SK-N-SH (cell line): ENCODE data around the gene MIXL1. TPM values are rescaled to one million over a fixed set of nuclear protein-coding genes. Genes with fewer than 3 reads are reported as not detected.

Experiments
- CTCF ChIA-PET: fragments of 300-600, 350-600 bp; formaldehyde crosslinking; extraction: SDS; loops from one replicate; lab custom pipeline; 2021; lab: Yijun Ruan, JAX
- POLR2A ChIA-PET: fragments of 350-600 bp; sonication (Branson Sonifier 250); formaldehyde crosslinking; extraction: SDS; loops from one replicate; lab custom pipeline; 2020; ENCODE audit warnings: antibody characterized with exemption, inconsistent platforms; lab: Yijun Ruan, JAX
- DNase-seq: peaks from one replicate; pipeline ENCODE4 v3.0.0; 2012
- H2AFZ ChIP-seq: fragments of 200-600 bp; sonication (generic); 2 replicates; pipeline ENCODE4 v1.8.1; 2016; ENCODE audit warnings: antibody characterized with exemption, mild to moderate bottlenecking, low read depth
- H3F3A ChIP-seq: fragments of 200-600 bp; sonication (generic); replicated peaks from 2 replicates; pipeline ENCODE3; 2016; ENCODE audit warnings: antibody characterized with exemption, mild to moderate bottlenecking; ENCODE audit not compliant: insufficient read depth
- H3K27ac ChIP-seq, 2 experiments: fragments of 200-500 bp in 1 of 2; fragments of 200-600 bp in 1 of 2; sonication (Bioruptor generic) in 1 of 2; sonication (generic), shearing (Covaris generic) in 1 of 2; 2 replicates each; pipeline versions ENCODE4 v1.5.1 to v1.6.1; 2014 to 2016; ENCODE audit warnings: low read depth in 2 of 2, inconsistent platforms in 1 of 2, low read length in 1 of 2, mild to moderate bottlenecking in 1 of 2, mixed read lengths in 1 of 2
- H3K27me3 ChIP-seq: fragments of 200-600 bp; sonication (generic), shearing (Covaris generic); 2 replicates; pipeline ENCODE4 v1.6.1; 2016; ENCODE audit warnings: mixed run types; ENCODE audit not compliant: insufficient read depth
- H3K36me3 ChIP-seq, 2 experiments: fragments of 200-500 bp in 1 of 2; fragments of 200-600 bp in 1 of 2; sonication (Bioruptor generic) in 1 of 2; sonication (generic) in 1 of 2; replicated peaks in 1 of 2; 2 replicates each; pipeline versions ENCODE3 to v1.5.1; 2014 to 2016; ENCODE audit warnings: low read length in 1 of 2, mild to moderate bottlenecking in 1 of 2; ENCODE audit not compliant: insufficient read depth in 2 of 2, control insufficient read depth in 1 of 2
- H3K4me1 ChIP-seq, 2 experiments: fragments of 200-500 bp in 1 of 2; fragments of 200-600 bp in 1 of 2; sonication (Bioruptor generic) in 1 of 2; sonication (generic), shearing (Covaris generic) in 1 of 2; 2 replicates each; pipeline versions ENCODE4 v1.5.1 to v1.6.1; 2014 to 2016; ENCODE audit warnings: low read depth in 1 of 2, low read length in 1 of 2, mixed run types in 1 of 2; ENCODE audit not compliant: insufficient read depth in 2 of 2, control insufficient read depth in 1 of 2
- H3K4me2 ChIP-seq: fragments of 200-600 bp; sonication (generic), shearing (Covaris generic); 2 replicates; pipeline ENCODE4 v1.6.1; 2017; ENCODE audit warnings: mixed run types
- H3K4me3 ChIP-seq, 2 experiments: fragments of 200-500 bp in 1 of 2; fragments of 200-600 bp in 1 of 2; sonication (Bioruptor generic) in 1 of 2; sonication (generic), shearing (Covaris generic) in 1 of 2; 2 replicates each; pipeline versions ENCODE4 v1.5.1 to v1.8.1; 2014 to 2016; ENCODE audit warnings: low read depth in 2 of 2, inconsistent platforms in 1 of 2, low read length in 1 of 2, mild to moderate bottlenecking in 1 of 2, mixed read lengths in 1 of 2, moderate library complexity in 1 of 2
- H3K79me2 ChIP-seq: fragments of 200-600 bp; sonication (generic); 2 replicates; pipeline ENCODE4 v1.8.1; 2017; ENCODE audit warnings: mild to moderate bottlenecking; ENCODE audit not compliant: insufficient read depth
- H3K9ac ChIP-seq: fragments of 200-600 bp; sonication (generic); 2 replicates; pipeline ENCODE4 v1.6.1; 2017; ENCODE audit warnings: mixed run types
- H3K9me2 ChIP-seq: fragments of 200-600 bp; sonication (generic); 2 replicates; pipeline ENCODE4 v1.6.1; 2017; ENCODE audit warnings: mixed run types
- H3K9me3 ChIP-seq: fragments of 200-600 bp; sonication (generic); 2 replicates; pipeline ENCODE4 v1.6.1; 2017; ENCODE audit warnings: mixed run types, mild to moderate bottlenecking, moderate library complexity
- H4K20me1 ChIP-seq: fragments of 200-600 bp; sonication (generic); 2 replicates; pipeline ENCODE4 v1.6.1; 2017; ENCODE audit warnings: mild to moderate bottlenecking, mixed run types; ENCODE audit not compliant: insufficient read depth
- CTCF ChIP-seq: fragments of 200-600 bp; sonication (generic); IDR thresholded peaks from 2 replicates; pipeline ENCODE4 v1.6.1; 2017; ENCODE audit warnings: antibody characterized with exemption, mild to moderate bottlenecking, moderate library complexity
- ELF1 ChIP-seq: IDR thresholded peaks from 2 replicates; pipeline ENCODE4 v1.4.0; 2012
- EP300 ChIP-seq, 2 experiments: IDR thresholded peaks; 2 replicates each; pipeline versions ENCODE4 v1.4.0 to v1.6.1; 2012; ENCODE audit warnings: borderline replicate concordance in 1 of 2, low read depth in 1 of 2, low read length in 1 of 2
- FOXJ3 ChIP-seq: sonication (generic); formaldehyde crosslinking; IDR thresholded peaks from 2 replicates; pipeline ENCODE4 v1.5.1; 2020; ENCODE audit warnings: mild to moderate bottlenecking, missing genetic modification reagents
- FOXM1 ChIP-seq: IDR thresholded peaks from 2 replicates; pipeline ENCODE4 v1.4.0; 2012; ENCODE audit warnings: low read depth, mild to moderate bottlenecking
- GATA2 ChIP-seq: sonication (generic); formaldehyde crosslinking; IDR thresholded peaks from 2 replicates; pipeline ENCODE4 v1.5.0; 2020; ENCODE audit warnings: mild to moderate bottlenecking, missing genetic modification reagents
- IRF3 ChIP-seq: fragments of 150-350 bp; IDR thresholded peaks from 2 replicates; pipeline ENCODE4 v1.6.1; 2016; ENCODE audit warnings: mild to moderate bottlenecking, low read depth, low read length
- JUND ChIP-seq: IDR thresholded peaks from 2 replicates; pipeline ENCODE4 v1.4.0; 2012
- MAX ChIP-seq: IDR thresholded peaks from 2 replicates; pipeline ENCODE4 v1.4.0; 2012; ENCODE audit warnings: low read depth
- MEF2A ChIP-seq: IDR thresholded peaks from 2 replicates; pipeline ENCODE4 v1.4.0; 2012; ENCODE audit warnings: low read depth, borderline replicate concordance
- MXI1 ChIP-seq: IDR thresholded peaks from 2 replicates; pipeline ENCODE4 v1.6.1; 2012; ENCODE audit warnings: mild to moderate bottlenecking, low read depth, low read length, improper control_type of control experiment
- NRF1 ChIP-seq: IDR thresholded peaks from 2 replicates; pipeline ENCODE4 v1.6.1; 2012; ENCODE audit warnings: low read depth, mild to moderate bottlenecking, low read length
- PBX3 ChIP-seq: IDR thresholded peaks from 2 replicates; pipeline ENCODE4; 2012
- RCOR1 ChIP-seq: fragments of 150-350 bp; IDR thresholded peaks from 2 replicates; pipeline ENCODE4 v1.6.1; 2017; ENCODE audit warnings: antibody characterized with exemption, low read length
- RFX5 ChIP-seq: IDR thresholded peaks from 2 replicates; pipeline ENCODE4 v1.6.1; 2012; ENCODE audit warnings: mild to moderate bottlenecking, improper control_type of control experiment, low read length
- SIN3A ChIP-seq: IDR thresholded peaks from 2 replicates; pipeline ENCODE4 v1.6.1; 2012; ENCODE audit warnings: low read depth, mild to moderate bottlenecking, low read length, moderate library complexity, borderline replicate concordance
- TCF12 ChIP-seq: IDR thresholded peaks from 2 replicates; pipeline ENCODE4 v1.4.0; 2012
- USF2 ChIP-seq: fragments of 150-350 bp; IDR thresholded peaks from 2 replicates; pipeline ENCODE4 v1.6.1; 2017; ENCODE audit warnings: antibody characterized with exemption, low read length, low read depth, borderline replicate concordance
- YY1 ChIP-seq: IDR thresholded peaks from 2 replicates; pipeline ENCODE4 v1.4.0; 2012; ENCODE audit warnings: low read depth, mild to moderate bottlenecking
- ZBTB33 ChIP-seq: IDR thresholded peaks from 2 replicates; pipeline ENCODE4 v1.4.0; 2012; ENCODE audit warnings: low read depth, borderline replicate concordance
- WGBS: methylation state at CpG from one replicate; pipeline ENCODE4 v1.1.6; 2017; ENCODE audit warnings: low lambda C conversion rate; 5-methylcytosine and 5-hydroxymethylcytosine counted together
- polyA plus RNA-seq, 3 experiments: library from polyadenylated mRNA; depleted of rRNA; stranded (reverse); fragments of >200 nt; gene quantifications; 2 replicates each; pipeline ENCODE4 v1.2.3, GENCODE V29; 2012

Gene MIXL1
- polyA plus RNA-seq, 1 of the 3 experiments (the other 2 are of a cell fraction), result 0.03 TPM

GRCh38 chr1:226211181-226211821 lies 12.2 kb upstream of the MIXL1 start:
- WGBS, result 74% methylated on average over 5 of the region's 5 CpGs
- H3K9me2 ChIP-seq, result no peaks in the 10 kb centered on the region
- H3F3A ChIP-seq, result no peaks in the 10 kb centered on the region
- H3K4me3 ChIP-seq, result no peak overlapping the region
- ChIA-PET CTCF (interaction anchor here (1.0 to 2.4 kb wide), 3 partner anchors 14 to 147 kb away, joined by 4 to 14 read pairs (median 4); no protein-coding TSS in a partner anchor), POLR2A (no interaction called here)
- H3K9ac ChIP-seq, result no peak overlapping the region
- no peaks in the 10 kb centered on the region for H3K36me3 ChIP-seq
- TF ChIP-seq MXI1 (no peak), RFX5 (no peak), ELF1 (no peak), JUND (no peak), CTCF (no peak), PBX3 (no peak), YY1 (no peak), SIN3A (no peak), IRF3 (no peak), NRF1 (no peak), USF2 (no peak), TCF12 (no peak), GATA2 (CRISPR knock-in tag) (no peak), MAX (no peak), EP300 (IDR thresholded peaks at IDR 0.05; ENCODE audit: borderline replicate concordance in 1 of 2, low read depth in 1 of 2, low read length in 1 of 2) (no peak), FOXJ3 (CRISPR knock-in tag) (no peak), RCOR1 (no peak), MEF2A (no peak), ZBTB33 (no peak), FOXM1 (no peak)
- no peaks in the 10 kb centered on the region; a peak in 1 of 4 replicates for H3K4me1 ChIP-seq
- H3K4me2 ChIP-seq, result no peak overlapping the region
- no peaks in the 10 kb centered on the region for H3K9me3 ChIP-seq
- no peaks in the 10 kb centered on the region for H4K20me1 ChIP-seq
- no peaks in the 10 kb centered on the region for H3K27me3 ChIP-seq
- H2AFZ ChIP-seq, result no peak overlapping the region
- H3K27ac ChIP-seq, result no peak overlapping the region
- DNase-seq, result no peak
- no peaks in the 10 kb centered on the region for H3K79me2 ChIP-seq
